AG08396 (cell line): ENCODE results near the gene USP32.

Experiments used
- DNase-seq: peaks from one replicate; pipeline ENCODE4 v3.0.0; 2012; ENCODE audit warnings: low spot score, mixed read lengths

USP32 gene

DNA sequence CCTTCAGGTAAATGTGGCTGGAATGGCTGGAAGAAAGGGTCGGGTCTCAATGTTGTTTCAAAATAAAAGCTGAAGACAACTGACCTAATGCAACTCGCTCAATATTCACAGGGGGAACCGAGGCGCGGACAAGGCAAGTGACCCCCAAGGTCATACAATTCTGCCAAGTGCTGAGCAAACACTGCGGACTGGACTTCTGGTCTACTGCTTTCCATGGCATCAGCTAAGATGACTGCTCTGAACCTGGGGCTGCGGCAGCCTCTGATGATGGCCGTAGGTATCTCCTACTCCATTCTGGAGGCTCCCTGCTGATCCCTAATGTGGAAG, 220.2 kb downstream of the USP32 start:
- no peak for DNase-seq

DNA sequence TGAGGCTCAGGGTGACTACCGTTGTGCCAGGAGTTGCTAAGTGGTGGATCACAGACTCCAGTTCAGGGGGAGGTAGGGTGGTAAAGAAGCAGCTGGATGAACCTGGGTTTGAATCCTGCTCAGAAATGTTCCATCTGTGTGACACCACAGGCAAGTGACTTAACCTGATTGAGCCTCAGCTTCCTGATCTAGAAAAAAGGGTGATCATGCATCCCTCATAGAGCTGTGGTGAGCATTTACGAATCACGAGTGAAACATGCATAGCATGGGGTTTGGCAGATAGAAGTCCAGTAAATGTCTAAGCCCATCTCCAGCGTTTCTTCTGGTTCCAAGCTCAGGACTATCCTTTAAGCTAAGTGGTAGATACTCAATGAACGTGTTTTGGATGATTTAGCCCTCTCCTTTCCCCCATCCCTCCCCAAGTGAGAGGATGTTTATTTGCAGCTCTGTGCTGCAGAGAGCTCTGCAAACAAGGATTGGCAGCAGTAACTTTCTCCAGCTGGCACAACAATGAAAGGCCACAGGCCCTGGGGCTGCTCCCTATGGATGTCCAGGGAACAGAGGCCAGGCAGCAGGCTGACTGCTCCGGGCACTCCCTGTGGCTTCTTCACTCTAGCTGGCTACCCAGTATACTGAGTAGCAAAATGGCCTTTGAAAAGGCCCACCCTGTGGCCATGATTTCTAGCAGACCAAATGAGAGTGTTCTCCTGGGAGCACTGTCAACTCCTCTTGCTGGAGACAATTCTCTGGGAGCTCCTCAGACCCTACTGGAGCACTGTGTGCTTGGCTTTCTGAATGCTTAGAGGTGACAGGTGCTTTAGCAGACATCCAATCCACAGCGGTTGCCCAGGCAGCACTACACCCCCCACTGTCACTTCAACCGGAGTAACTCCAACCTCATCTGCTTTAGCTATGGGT, 220.8 kb downstream of the USP32 start:
- DNase-seq: peak; percentile 11

DNA sequence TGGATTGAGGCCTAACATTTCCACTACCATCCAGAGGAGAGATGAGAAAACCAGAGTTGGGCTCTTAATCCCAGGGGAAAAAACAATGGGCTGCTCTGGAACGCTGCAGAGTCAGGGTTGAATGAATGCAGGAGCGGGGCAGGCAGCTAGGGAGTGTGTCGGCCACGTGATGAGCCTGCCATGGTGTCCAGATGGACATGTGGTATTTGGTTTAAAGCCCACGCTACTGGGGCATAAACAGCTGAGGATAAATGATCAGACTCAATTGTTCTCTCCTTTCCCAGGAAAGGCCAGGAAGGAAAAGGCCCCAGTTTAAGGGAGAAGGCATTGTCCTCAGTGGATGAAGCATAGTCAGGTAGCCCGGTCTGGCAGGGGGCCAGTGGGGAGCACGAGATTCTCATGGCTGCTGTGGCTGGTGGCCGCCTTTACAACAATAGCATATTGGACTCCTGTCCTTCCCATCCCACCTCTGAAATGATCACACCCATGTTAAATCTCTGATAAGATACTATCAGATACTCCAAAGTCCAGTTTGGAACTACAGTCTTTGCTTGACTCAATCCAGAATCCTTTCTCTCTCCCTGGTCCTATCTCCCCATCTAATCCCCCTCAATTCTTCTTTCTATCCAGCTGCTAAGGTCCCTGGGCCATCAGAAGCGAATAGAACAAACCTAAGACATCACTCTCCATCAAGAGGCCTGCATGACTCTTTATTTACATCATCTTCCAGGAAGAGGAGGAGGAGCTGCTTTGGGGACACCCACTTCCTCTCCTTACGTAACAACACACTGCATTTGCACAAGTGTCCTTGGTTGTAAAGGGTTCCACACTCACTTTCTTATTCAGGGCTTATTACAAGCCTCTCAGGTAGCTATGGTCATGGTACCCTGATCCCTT, 221.8 kb downstream of the USP32 start:
- DNase-seq: peak; percentile 15

DNA sequence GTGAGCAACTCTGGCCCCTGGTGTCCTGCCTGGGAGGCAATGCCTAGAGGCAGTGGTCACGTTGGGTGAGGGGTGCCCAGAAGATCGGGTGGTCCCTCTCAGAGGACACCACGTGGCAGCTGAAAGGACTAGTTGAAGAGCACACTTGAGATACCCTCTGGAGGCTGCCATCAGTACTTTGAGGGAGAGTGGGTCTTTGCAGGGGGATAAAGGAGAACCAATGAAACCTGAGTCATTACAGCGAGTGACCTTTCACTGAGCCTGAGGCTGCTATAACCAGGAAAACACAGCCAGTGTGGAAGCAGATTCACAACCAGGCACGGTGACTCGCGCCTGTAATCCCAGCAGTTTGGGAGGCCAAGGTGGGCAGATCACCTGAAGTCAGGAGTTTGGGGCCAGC, 223.3 kb downstream of the USP32 start:
- DNase-seq: no peak

DNA sequence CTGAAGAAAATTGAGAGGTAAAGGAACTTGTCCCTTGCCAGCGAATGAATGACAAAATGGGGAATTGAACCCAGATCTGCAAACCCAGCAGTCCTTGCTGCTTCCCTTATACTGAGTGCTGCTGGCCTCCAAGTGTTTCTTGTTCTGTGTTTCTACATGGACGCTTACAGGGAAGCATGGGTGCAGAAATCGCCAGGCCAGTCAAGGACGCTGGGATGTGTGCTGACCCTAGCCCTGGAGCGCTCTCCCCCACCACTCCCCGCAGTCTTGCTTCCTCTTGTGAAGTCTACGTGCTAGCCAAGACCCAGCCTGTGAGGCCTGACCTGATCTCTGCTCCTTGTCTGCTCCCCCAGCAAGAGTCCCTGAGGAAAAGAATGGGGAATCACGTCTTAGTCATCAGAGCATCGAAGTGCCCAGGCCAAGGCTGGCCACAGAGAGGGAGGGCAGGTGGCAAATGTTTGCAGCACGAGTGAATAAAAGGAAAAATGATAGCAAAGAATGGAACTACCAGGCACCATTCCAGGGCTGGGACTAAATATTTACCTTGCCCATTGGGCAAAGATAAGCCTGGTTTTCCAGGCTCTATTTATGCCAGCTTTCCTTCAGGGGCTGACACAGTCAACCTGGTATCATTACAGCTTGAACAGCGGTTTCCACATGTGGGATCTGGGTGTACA, 224.7 kb downstream of the USP32 start:
- DNase-seq: peak; percentile 7

DNA sequence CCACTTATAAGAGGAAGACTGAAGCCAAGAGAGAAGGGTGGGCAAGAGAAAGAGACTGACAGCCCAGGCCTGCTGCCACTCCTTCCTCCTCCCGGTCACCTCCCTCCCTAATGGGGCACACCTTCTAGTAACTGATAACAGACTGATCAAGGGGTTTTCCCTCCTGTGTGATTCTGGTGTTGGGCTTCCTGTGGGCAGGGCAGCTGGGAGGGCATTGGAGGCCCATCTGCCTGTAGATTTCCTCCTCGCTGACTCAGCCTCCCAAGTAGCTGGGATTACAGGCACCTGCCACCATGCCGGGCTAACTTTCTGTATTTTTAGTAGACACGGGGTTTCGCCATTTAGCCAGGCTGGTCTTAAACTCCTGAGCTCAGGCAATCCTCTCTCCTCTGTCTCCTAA, 226.0 kb downstream of the USP32 start:
- DNase-seq: no peak

DNA sequence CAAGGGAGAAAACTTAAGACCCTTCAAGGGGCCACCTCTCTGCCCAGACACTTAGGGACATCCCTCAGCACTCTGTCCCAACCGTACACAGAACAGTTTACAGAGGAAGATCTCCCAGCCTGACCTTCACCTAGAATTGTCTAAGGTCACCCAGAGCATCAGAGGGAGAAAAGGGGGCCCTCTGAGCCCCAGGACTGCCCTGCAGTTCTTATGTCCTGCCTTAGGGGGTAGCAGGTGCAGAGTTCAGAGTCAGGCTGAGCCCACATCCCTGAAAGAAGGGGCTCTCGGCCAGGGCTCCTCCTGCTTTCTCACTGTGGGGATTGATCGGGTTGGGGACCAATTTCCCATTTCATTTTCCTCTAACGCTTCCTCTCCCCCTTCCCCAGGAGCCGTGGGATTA, 226.7 kb downstream of the USP32 start:
- no peak for DNase-seq

DNA sequence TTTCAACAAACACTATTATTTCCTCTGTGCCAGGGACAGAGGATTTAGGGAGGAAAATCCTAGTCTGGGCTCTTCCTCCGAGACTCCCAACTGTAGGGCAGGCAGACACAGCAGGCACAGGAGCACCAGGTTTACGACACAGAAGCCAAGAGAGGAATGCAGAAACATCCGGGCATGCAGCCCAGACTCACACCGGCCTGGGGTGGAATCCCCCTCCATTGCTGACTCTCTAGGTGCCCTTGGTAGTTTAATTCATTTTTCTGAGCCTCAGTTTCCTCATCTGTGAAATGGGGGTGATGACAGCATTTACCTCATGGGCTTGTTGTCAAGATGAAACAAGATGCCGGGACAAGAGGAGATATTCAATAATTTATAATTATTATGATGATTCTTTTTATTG, 227.2 kb downstream of the USP32 start:
- no peak for DNase-seq

DNA sequence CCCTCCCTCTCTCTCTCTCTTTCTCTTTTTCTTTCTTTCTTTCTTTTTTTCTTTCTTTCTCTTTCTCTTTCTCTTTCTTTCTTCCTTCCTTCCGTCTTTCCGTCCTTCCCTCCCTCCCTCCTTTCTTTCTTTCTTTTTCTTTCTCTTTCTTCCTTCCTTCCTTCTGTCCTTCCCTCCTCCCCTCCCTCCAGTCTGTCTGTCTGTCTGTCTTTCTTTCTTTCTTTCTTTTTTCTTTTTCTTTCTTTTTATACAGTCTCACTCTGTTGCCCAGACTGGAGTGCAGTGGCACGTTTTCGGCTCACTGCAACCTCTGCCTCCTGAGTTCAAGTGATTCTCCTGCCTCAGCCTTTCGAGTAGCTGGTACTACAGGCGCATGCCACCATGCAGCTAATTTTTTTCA, 227.8 kb downstream of the USP32 start:
- no peak for DNase-seq

DNA sequence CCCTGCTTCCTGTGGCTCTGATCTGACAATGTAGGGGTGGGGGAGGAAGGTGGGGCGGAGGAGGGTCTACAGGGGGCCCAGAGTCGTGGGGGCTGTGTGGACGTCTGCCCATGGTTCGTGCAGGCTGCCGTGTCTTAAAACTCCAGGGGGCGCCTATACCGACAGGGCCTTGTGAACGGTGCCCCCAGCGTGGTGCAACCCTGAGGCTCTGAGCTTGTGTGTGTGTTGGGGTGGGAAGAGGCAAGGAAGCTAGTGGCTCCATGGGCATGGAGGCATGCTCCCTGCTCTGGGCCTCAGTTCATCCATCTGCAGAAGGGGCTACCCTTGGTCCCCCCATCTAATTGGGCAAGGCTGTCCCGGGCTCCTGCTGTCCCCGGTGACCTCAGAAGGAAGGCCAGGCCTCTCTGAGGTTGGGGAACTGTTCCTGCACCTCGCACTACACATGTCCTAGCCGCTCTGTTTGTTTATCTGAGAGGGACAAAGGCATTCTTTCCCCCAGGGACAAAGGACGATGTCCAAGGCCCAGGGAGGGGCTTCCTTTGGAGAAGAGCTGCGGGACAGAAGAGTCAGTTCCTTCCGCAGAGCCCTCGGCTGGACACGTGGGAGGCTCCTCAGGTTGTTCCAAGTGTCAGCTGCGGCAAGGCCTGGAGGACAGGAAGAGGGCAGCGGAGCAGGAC, 228.7 kb downstream of the USP32 start:
- peak; percentile 6 for DNase-seq

DNA sequence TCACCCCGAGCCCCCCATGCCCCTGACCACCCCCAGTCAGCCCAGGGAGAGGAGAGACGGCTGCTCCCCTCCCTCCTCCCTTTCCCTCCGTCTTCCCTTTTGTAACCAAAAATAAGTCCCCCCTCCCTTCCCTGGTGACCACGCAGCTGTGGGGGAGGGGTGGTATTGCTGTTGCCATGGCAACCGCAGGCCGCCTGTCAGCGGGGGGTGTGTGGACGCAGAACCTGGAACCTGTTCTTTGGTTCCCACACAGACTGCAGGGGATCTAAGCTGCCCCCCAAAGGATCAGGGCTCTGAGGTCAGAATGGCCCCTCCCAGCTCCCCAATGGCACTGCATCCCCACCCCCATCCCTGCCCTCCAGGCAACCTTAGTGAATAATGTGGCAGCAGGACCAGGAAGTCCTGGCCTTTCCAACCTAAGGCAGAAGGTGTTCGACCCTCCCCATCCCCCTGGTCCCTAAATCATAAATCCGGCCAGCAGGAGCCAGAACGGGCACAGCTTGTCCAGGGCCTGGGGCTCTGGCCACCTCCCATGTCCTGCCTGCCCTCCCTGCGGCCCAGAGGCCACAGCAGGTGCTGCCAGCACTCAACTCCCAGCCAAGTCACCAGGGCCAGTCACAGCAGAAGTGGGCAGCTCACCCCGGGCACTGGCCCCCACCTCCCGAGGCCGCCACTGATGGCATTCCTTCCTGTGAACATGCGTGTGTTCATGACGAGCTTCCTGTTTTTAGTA, 230.2 kb downstream of the USP32 start:
- DNase-seq: peak; percentile 16

DNA sequence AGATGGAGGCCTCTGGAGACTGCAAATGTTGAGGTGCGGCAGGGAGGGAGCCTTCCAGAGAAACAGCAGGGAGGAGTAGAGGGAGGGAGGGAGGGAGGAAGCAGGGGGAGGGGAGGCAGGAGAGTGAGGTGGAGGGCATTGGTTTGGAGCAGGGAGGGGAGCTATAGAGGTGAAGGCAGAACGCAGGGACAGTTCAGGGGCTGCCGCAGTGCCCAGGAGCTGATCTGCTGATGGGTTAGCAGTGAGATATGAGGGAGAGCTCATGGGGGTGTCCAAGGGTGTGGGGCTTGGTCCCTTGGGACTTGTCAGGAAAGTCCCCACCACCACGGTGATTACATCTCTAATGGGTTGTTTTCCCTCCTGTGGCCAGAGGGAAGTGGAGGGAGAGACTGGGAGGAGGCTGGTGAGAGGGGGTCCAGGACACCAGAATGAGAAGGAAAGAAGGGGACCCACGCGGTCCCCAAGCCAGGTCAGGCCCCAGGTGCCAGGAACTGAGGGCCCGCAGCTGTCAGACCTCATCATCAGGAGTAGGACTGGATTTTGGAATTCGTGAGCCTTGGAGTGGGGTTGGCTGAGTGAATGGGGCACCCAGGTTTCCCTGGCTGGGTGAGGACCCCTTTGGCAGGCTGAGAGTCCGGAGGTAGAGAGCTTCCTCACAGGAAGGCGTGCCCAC, 231.0 kb downstream of the USP32 start:
- peak; percentile 10 for DNase-seq

DNA sequence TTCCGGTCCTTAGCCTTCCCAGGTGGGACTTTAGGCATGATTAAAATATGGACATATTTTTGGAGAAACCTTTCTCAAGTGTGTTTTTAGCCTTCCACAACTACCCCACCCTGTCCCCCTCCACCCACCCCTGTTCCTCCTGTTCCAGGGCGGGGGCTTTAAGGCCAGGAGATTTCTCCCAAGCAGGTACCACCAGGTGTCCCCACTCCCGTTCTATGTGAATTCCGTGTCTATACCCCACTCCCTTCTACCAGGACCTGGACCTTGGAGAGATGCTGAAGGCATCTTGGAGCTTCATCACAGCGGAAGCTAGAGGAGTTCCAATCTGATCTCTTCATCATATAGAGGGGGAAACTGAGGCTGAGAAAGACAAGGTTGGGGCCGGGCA, 232.5 kb downstream of the USP32 start:
- no peak for DNase-seq

DNA sequence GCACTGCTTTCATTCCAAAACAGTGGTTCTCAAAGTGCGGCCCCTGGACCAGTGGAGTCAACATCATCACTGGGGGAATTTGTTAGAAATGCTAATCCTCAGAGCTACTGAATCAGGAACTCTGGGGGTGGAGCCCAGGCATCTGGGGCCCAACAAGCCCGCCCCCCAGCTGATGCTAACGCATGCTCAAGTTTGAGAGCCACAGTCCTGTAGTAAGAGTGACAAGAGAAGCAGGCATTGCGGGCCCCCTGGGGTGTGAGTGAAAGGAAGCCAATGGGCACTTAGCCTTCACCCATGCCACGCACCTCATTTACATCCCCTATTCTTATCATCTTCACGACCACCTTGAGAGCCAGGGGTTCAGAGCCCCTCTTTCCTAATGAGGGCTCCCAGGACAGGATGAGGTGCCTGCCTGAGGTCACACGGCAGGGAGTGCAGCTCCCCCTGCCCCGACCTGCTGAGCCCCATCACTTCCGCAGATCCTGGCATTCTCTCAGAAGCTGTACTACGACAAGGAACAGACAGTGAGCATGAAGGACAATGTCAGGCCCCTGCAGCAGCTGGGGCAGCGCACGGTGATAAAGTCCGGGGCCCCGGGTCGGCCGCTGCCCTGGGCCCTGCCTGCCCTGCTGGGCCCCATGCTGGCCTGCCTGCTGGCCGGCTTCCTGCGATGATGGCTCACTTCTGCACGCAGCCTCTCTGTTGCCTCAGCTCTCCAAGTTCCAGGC, 233.0 kb downstream of the USP32 start:
- no peak for DNase-seq

DNA sequence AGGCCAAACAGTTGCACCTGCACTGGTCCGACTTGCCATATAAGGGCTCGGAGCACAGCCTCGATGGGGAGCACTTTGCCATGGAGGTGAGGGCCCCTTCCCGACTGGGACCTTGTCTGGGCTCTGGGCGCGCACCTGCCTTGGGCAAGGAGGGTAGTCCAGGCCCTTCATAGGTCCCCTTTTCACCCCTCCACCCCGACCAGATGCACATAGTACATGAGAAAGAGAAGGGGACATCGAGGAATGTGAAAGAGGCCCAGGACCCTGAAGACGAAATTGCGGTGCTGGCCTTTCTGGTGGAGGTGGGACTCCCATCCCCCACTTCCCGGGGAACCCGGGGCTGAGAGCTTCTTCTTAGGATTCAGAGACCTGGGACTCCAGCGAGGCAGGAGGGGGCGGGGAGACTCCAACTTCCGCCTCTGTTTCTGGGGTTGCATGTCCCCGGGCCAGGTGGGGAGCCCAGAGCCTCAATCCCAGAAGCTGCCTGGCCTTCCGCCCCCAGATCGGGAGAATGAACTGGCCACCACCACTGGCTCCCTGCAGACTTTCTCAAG, 234.4 kb downstream of the USP32 start:
- no peak for DNase-seq

DNA sequence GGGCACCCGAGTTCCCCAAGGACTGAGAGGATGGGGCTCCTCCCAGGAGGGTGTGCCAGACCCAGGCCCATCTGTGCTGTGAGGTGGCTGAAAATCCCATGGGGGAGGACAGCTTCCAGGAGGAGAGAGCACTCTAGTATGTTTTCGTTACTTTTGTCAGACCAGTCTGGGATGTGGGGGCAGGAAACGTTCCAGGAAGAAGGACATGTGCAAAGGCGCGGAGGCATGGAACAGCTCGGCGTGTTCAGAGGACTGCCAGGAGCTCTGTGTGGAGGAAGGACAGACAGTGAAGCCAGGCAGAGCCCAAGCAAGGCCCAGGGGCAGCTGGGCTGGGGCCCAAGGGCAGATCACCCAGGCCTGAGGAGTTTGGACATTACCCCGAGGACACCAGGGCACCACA, 235.2 kb downstream of the USP32 start:
- no peak for DNase-seq

DNA sequence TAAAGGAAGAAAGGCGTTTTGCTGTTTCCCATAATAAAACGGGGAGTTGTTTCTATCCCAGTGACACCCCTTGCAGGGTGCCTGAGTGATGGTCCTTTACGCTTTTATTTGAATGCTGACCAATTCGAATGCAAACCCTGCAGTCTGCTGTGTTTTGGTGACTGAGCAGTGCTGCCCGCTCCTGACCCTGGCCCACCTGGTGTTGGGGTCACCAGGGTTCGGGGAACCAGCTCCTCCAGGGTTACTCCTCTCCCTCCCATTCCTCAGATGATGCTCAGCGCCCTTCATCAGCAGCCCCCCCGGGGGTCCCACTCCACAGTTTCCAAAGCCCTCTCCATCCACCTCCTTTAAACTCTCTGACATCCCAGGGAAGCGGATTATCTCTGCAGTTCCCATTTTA, 236.1 kb downstream of the USP32 start:
- DNase-seq: no peak

DNA sequence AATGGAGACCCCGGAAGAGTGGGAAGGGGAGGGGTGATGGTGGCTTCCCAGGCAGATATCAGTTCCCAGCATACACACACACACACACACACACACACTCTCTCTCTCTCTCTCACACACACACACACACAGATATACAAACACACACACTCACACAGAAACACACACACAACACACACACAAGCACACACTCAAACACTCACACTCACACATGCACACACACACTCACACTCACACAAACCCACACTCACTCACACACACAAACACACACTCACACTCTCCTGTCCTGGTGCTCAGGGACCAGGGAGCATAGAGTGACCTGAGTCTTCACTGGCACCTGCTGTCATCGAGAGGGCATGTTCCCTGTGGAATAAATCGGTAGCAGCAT, 236.5 kb downstream of the USP32 start:
- DNase-seq: no peak

DNA sequence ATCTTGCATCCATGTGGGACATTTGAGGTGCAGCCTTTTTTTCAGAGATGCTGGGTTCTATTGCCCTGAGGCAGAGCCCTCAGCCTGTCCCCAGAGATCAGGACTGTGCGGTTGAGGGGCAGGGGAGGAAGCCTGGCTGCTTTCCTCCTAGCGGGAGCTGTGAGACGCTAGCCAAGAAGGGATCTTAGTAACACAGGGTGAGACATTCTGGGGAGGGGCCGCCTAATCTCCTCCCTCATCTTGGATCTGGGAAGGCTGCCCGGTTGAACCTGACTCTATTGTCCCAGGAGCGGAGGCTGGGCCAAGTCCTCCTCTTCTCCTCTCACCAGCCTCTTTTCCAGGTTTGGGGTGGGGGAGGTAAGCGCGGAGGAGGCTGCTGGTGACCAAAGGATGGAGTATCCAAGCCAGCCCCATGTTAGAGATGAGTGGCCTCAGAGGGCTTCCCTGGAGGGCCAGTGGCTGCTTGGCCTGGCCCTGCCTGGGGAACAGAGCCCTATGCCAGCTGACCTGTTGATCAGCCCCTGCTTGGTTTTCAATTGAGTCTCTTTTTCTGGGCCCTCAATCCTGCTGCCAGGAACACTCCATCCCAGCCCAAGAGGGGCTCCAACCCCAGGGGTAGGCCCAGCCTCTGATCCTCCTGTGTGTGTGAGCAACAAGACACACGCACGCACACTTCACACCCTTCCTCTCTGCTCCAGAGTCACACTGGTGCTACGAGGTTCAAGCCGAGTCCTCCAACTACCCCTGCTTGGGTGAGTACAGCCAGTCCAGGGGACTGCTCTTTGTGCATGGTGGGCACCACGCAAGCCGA, 237.1 kb downstream of the USP32 start:
- peak; percentile 66 for DNase-seq
